Hair follicular keratinocyte (primary cell): ENCODE measurements around the gene MMEL1. TPM values are rescaled to one million over a fixed set of nuclear protein-coding genes. Genes with fewer than 3 reads are reported as not detected.

Source experiments
- total RNA-seq: library from RNA; depleted of rRNA; stranded (reverse); fragments of >200 nt; gene quantifications from 2 replicates; pipeline ENCODE4 v1.2.3, GENCODE V29; 2015

The MMEL1 gene, protein sequence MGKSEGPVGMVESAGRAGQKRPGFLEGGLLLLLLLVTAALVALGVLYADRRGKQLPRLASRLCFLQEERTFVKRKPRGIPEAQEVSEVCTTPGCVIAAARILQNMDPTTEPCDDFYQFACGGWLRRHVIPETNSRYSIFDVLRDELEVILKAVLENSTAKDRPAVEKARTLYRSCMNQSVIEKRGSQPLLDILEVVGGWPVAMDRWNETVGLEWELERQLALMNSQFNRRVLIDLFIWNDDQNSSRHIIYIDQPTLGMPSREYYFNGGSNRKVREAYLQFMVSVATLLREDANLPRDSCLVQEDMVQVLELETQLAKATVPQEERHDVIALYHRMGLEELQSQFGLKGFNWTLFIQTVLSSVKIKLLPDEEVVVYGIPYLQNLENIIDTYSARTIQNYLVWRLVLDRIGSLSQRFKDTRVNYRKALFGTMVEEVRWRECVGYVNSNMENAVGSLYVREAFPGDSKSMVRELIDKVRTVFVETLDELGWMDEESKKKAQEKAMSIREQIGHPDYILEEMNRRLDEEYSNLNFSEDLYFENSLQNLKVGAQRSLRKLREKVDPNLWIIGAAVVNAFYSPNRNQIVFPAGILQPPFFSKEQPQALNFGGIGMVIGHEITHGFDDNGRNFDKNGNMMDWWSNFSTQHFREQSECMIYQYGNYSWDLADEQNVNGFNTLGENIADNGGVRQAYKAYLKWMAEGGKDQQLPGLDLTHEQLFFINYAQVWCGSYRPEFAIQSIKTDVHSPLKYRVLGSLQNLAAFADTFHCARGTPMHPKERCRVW
- total RNA-seq = 0.70 TPM in 1 of 2 replicates, not detected in the other

GRCh38 chr1:2632561-2633361, at the start of gene MMEL1:
Gene MMEL1, minus strand, starts transcription at chr1:2633016. Its CDS starts 3,532 bp downstream, at chr1:2629484.

GRCh38 chr1:2586154-2587070, 46.4 kb downstream of the MMEL1 start, which contains the start of gene PRXL2B:
Gene PRXL2B, plus strand, starts transcription at chr1:2586777. Its CDS starts 109 bp downstream, at chr1:2586886.

DNA sequence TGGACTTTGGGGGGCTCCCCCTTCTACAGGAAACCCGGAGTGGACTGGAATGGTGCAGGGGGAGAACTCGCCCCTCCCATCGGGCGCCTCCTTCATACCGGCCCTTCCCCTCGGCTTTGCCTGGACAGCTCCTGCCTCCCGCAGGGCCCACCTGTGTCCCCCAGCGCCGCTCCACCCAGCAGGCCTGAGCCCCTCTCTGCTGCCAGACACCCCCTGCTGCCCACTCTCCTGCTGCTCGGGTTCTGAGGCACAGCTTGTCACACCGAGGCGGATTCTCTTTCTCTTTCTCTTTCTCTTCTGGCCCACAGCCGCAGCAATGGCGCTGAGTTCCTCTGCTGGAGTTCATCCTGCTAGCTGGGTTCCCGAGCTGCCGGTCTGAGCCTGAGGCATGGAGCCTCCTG, 76.5 kb downstream of the MMEL1 start, which contains the start of gene TNFRSF14:
Gene TNFRSF14, plus strand, starts transcription at position 95 of the 401 bp plus-strand sequence. Its CDS starts 294 bp downstream, at position 389.

Other genes with a start within 250 kb of the MMEL1 start
- gene MORN1, start 241.5 kb downstream of the MMEL1 start, total RNA-seq = 1.6 and 5.8 TPM in 2 replicates
- 94.2 and 123 TPM in 2 replicates for gene RER1, start 241.2 kb downstream of the MMEL1 start, total RNA-seq
- gene PEX10, start 220.5 kb downstream of the MMEL1 start, total RNA-seq = 40.7 and 42.5 TPM in 2 replicates
- 99.9 and 124 TPM in 2 replicates for gene PLCH2, start 156.7 kb downstream of the MMEL1 start, total RNA-seq
- 21.8 and 24.3 TPM in 2 replicates for gene PANK4, start 106.4 kb downstream of the MMEL1 start, total RNA-seq
- gene HES5, start 102.8 kb downstream of the MMEL1 start, total RNA-seq = 0.31 TPM in 1 of 2 replicates, not detected in the other
- gene TNFRSF14, start 76.6 kb downstream of the MMEL1 start, total RNA-seq = 10.3 and 15.1 TPM in 2 replicates
- 15.1 and 15.2 TPM in 2 replicates for gene PRXL2B, start 46.2 kb downstream of the MMEL1 start, total RNA-seq
- under 0.01 and 0.16 TPM in 2 replicates for gene TTC34, start 168.7 kb upstream of the MMEL1 start, total RNA-seq